ENCODE measurements around the gene SHROOM3.

The SHROOM3 gene

DNA sequence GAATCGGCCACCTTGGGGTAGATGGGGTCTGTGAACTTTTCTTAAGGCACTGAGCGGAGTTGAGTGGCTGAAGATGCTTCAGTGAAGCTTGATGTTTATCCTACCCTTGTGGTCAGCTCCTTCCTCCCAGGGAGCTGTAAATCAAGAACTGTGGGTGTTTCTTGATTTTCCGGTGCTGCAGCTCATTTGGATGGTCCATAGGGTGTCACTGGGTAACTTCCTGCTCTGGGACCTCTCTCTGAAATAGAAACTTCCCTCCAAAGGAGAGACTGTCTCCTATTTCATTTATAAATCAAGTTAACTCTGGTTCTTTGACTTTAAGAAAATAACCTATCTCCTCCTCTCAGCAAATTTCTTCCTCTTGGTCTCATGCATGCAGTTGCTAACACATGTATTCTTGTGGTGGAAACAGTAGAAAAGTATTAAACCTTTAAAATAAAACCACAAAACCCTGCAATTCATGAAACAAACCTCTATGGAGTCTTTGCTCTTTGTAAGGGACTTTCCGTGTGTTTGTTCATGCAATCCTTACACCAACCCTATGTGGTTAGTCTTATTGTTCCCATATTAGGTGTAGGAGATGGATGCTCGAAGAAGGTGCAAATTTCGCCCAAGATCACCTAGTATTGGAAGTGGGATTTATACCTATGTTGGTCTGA is 110.3 kb downstream of the SHROOM3 start:
- no peak for DNase-seq

DNA sequence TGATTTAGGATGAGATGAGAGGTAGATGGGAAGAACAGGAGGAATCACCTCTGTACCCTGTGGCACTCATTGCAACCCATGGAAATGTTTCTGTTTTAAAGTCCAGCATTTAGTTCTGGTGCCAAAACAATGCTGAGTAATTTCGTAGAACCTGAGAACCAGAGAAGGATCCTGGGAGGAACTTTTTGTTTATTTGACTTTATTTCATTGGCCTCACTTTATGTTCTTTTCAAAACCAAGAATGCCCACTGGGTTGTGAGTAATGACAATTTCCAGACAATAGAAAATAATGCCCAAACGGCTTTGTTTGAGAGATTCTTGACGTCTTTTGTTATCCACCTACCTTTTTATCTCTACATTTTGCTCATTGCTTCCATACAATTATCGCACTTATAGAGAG is 111.3 kb downstream of the SHROOM3 start:
- DNase-seq: no peak

- no peak for DNase-seq
Measured at GRCh38 chr4:76546759-76547742, 112.0 kb downstream of the SHROOM3 start.

GRCh38 chr4:76548704-76549103 is 113.7 kb downstream of the SHROOM3 start:
- no peak for DNase-seq

- no peak for DNase-seq
Measured at GRCh38 chr4:76549765-76550164, 114.7 kb downstream of the SHROOM3 start.

GRCh38 chr4:76550966-76551780 is 116.1 kb downstream of the SHROOM3 start:
- no peak for DNase-seq

DNA sequence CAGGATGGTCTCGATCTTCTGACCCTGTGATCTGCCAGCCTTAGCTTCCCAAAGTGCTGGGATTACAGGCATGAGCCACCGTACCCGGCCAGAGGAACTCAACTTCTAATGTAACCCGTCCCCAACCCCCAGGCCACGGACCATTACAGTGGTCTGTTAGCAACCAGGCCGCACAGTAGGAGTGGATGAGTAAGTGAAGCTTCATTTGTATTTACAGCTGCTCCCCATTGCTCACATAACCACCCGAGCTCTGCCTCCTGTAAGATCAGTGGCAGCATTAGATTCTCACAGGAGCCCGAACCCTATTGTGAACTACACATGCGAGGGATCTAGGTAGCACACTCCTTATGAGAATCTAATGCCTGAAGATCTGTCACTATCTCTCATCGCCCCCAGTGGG is 119.6 kb downstream of the SHROOM3 start:
- no peak for DNase-seq

DNA sequence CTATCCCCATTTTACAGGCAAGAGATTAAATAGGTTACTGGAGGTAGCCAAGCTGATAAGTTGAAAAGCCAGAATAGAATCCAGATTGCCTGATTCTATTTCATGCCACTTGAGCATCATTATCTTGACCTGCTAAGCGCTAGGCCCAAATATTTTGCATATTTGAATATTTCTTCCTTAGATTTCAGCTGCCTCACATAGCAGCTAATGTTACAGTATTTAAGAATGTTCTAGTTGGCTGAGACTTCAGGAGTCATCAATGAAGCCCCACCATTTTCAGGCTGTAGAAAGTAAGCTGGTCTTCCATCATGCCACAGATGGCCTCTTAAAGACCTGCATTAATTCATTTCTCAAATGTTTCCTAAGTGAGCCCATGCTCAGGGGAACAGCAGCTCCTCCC is 121.4 kb downstream of the SHROOM3 start:
- DNase-seq: no peak

GRCh38 chr4:76558396-76559235 is 123.6 kb downstream of the SHROOM3 start:
- DNase-seq: no peak

- no peak for DNase-seq
Measured at GRCh38 chr4:76559236-76560071, 124.4 kb downstream of the SHROOM3 start.

GRCh38 chr4:76562161-76562560 is 127.1 kb downstream of the SHROOM3 start:
- DNase-seq: no peak

GRCh38 chr4:76562836-76563453 is 127.9 kb downstream of the SHROOM3 start:
- DNase-seq: no peak

DNA sequence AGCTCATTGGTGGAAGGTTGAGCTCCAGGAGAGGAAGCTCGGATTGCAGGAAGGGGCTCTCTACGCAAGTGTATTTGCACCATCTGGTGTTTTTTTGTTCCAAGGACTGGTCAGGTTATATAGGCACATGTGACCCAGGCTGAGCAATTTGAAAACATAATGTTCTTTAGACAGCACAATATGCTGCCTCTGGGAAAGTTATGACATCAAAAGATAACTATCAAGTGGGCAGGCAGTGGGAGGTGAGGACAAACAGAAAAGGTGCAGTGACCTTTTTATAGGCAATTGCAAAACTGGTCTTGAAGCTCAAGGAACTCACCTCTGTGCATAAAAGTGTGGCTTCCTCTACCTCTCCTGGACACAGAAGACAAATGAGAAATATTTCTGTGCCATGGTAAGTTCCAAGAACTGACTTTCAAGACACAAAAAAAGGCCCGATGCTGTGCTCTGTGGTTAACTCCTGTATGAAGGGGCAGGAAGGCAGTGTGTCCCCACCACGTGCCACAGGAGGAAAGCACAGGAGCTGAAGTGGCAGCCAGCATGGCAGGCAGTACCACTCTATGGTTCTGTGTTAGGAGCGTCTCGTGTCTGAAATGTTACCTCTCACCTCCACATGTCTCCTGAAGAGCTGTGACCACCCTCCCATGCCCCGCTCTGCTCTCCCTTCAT is 128.6 kb downstream of the SHROOM3 start:
- DNase-seq: no peak

- no peak for DNase-seq
Measured at GRCh38 chr4:76564123-76564915, 129.3 kb downstream of the SHROOM3 start.

DNA sequence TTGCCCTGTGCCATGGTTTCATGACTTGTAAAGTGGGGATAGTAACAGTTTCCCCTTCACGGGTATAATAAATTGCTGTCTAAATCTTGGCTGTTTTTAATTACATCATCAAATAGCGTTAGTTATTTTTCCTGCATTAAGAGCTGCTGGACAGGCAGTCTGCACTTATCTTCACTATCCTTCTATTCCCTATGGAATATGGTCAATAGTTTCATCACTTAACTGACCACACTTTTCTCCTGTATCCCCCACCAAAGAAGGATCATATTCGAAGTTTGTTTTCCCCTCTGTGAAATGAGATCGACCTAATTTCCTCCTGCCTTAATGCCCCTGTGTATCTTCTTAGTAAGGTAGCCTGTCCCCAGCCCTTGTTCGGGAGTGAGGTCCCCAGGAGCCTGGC is 133.2 kb downstream of the SHROOM3 start:
- no peak for DNase-seq

DNA sequence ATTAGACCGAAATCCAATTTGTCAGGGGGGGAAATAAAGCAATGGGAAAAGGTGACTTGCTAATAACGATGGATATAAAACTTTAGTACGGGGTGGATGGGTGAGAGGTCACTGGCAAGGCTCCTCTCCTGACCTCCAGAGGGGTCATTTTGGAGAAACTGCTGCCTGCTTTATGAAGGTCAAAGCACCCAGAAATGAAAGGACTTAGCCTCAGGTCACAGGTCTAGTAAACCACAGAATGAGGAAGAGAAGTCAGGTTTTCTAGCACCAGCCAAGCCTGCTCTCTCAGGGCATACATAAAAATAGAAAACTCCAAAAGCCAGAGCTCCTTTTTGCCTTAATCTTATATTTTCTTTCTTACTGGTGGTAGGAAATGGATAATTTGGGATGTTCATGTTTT is 134.2 kb downstream of the SHROOM3 start:
- no peak for DNase-seq

- no peak for DNase-seq
Measured at GRCh38 chr4:76569706-76570105, 134.7 kb downstream of the SHROOM3 start.

DNA sequence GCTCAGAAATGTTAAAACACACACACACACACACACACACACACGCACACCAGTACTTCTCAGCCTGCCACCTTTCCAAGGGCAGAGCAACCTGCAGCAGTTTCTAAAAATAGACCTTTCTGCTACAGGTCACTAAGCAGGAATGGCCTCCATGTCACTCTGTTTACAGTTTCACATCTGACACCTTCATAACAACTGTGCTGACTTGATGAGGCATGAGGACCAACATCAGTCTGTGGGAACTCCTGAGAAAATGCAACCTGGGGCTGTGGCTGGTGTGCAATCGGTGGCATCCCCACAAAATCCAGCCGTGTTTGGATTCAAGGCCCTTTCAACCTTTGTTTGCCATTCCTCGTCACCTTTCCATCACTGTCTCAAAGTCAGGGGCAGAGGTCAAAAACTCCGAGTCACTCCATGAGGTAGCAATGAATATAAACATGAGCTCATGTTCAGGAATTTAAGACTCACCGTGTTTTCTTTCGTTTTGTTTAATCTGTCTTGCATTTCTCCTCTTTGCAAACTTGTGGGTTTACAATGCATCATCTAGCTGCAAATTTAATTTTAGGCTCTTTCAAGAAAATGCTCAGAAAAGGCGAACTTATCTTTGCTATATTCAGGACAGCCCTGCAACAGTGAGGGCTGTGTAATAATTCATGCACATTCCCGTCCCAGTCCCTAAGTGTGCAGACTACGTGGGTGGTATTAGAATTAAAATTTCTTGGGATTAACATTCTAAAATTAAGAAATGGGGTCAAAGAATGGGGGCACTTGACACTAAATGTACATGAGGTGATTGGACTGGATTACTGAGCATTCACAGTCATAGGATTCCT is 135.3 kb downstream of the SHROOM3 start:
- no peak for DNase-seq

Measured in effector CD4-positive, alpha-beta T cell (primary cell).